Activated T-cell treated with anti-CD3 and anti-CD28 coated beads for 48 hours (primary cell): ENCODE measurements around the gene NRP1.
"Not testable (repeated sequence)": the region's sequence is repeated elsewhere in the genome, so short reads cannot be mapped to it uniquely, and the experiment has no call there.

Experiments used
- DNase-seq: peaks from one replicate; pipeline ENCODE4 v3.0.0-alpha.2; 2020; ENCODE audit warnings: low read depth

NRP1 gene

DNA sequence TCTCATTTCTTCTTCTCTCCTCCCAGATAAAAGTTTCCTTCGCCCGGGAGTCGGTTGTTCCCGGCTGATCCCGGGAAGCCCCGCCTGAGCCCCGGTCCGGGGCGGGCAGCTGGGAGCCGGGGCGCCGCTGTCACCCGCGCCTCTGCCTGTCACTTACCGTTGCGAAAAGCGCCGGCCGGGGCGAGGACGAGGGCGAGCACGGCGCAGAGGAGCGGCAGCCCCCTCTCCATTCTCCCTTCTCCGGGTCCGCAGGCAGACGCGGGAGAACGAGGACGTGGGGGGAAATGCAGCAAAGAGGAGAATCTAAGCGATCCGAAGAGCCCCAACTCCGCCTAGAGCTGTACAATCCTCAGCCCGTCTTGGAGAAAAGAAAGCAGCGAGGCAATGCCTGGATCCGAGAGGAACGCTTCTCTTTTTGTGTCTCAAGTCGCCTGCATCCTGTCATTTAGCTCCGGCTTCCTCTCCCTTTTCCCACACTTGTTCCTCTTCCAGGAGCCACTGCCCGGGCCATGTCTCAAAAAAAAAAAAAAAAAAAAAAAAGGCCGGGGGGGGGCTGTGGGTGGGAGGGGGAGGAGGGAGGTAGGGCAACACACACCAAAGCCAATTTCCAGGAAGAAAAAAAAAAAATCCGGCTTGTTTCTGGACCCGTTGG is at the start of gene NRP1:
NRP1 (minus strand) TSS at position 515 of the 652 bp plus-strand sequence; CDS start at position 230, 285 bp downstream.
- DNase-seq, result no peak

DNA sequence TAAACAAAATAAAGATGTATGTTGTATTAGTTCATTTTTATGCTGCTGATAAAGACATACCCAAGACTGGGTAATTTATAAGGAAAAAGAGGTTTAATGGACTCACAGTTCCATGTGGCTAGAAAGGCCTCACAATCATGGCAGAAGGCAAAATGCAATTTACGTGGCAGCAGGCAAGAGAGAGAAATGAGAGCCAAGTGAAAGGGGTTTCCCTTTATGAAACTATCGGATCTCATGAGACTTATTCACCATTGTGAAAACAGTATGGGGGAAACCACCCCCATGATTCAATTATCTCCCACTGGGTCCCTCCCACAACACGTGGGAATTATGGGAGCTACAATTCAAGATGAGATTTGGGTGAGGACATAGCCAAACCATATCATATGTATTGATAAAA is 49.7 kb upstream of the NRP1 start:
- not testable (repeated sequence) for DNase-seq

DNA sequence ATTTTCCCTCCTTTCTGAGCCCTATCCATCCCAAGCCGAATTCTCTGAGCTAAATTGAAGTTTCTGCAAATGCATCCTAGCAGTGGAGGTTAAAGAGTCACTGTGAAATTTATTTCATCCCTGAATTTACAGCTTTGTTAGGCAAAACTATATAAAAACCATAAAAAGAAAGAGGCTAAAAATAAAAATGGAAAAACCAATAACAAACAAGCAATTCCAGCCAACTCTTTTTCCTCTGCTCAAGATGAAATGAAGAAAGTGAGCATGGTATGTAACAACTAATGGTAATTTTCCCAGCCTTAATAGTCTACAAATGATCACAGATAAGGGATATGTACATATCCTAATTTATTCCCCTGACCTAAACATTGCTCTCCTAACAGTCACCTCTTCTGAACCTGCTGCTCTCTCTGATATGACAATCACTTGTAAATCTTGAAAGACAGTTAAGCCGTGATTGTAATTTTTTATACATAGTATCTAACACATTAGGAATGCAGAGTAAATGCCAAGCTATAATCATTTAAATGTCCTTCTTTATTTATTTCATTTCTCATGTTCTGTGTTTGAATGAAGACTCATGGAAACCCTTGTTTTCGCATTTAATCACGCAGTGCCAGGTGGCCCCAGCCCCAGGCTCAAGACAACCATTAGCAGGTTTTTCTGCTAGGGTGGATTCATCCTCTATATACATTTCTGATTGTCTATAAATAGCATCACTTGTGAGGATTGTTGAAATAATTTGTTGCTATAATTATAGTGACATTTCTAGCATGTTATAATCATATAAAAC is 48.6 kb upstream of the NRP1 start:
- DNase-seq, result no peak

DNA sequence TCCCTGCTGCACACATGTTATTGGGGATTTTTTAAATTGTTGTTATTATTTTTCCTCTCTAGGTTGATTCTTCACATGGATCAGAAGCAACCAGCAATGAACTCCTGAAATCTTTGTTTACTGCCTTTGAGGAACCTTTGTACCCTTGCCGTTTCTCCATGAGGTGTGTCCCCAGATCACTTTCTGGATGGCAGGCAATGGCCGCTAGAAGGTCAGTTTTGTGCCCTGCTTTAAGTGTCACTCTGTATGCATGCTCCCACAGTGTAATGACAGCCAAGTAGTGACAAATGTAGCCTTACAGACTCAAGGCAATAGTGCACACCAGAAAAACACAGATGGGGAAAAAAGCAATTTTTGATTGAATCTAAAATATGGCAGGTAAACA is 47.7 kb upstream of the NRP1 start:
- DNase-seq, result no peak

DNA sequence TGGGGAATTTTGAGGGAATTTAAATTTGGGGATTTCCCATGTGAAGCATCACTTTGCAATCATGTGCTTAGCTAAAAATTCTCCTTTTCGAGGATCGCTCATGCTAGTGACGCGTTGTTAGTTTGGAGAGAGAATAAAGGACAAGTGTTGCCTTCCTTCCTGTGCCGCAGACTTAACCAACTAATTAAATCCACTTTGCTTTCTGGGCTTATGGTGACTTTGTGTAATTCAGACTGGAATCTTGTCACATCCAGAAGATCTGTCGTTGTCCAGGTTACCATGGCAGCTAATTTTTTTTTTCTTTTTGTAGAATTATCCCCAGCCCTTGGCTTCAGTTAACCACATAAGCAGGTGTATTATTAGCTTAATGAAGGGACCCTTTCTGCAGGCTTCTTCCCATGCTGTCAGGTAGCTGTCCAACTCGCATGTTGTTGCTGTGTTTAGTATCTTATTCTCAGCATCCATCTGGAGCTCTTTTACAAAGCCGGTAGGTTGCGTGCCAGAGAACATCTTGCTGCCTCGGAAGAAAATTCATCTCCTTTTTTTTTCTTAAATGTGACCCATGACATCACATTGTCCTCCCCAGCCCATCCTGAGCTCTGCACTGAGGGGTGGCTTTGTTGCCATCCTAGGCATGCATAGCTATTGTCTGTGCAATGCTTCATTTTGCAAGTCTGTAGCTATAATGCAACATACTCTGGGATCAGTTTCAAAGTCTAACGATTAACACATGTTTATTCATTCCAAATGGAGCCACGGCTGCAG is 47.2 kb upstream of the NRP1 start:
- DNase-seq, result no peak

DNA sequence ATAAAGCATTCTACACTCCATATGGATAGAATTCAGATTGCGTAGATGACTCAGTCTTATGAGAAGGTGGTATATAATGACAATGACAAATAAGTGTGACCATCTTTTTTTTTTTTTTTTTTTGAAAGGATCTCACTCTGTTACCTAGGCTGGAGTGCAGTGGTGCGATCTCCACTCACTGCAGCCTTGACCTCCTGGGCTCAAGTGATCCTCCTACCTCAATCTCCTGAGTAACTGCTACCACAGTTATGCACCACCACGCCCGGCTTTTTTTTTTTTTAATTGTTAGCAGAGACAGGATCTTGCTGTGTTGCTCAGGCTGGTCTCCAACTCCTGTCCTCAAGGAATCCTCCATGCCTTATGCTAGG is 43.2 kb upstream of the NRP1 start:
- DNase-seq, result no peak

DNA sequence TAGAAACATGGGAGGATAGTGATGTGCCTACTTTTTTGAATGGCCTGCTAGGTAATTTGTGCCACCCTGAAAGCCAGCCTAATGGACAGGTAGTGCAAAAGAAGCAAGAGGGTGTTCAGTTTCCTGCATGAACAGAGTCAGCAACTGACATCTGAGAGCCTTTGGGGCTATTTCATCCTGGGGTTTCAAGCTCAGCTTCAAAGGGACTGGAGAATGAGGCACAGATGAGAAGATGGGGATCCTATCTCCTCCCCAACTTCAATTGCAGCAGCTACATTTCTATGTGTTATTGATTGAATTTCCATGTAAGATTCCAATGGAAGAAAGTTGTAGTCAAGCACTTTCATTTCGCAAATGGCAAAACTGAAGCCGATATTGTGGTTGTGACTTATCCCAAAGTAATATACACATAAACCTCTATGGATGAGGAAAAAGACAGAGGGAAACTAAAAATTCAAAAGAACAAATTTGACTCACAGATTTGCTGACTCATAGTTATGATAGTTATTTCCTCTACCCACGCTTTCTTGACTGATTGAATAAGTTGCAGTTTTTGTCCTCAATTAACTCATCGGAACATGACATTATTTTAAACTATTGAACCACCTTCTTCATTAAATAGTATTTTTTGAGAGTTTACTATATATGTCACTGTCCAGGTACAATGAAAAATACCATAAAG is 42.6 kb upstream of the NRP1 start:
- DNase-seq, result no peak

DNA sequence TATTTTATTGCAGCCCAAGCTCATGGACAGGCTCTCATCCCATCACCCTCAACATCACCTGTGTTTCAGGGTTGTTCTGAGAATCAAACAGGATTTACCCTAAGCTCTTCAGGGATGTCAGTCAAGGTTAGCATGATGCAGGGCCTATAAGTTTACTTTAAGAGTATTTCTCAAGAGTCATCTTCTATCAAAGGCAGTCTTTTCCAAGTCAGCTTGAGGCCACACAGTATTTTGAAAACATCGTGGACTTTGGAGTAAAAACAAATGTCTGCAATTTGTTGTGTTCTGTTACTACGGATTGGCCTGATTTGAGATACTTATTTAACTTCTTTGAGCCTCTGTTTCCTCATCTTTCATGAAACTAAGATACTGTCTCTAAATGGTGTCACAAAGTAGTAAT is 42.0 kb upstream of the NRP1 start:
- DNase-seq, result no peak

DNA sequence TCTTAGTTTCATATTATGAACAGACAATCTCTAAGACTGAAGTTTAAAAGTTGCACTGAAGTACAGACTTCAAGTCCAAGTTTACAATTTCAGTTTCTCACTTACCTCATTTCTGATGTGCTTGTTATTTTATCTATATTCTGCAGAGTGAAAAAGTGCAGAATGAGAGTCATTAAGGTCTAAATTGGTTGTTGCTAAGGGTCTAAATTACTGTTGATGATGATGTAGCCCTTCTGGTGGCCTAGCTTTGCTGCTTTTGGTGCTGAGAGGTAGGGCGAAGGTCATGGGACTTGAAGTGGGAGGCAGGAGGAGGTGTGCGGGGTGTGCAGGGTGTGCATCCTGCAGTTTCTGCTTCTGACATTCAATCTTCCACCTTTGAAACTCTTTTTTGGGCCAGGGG is 38.8 kb upstream of the NRP1 start:
- DNase-seq, result no peak

DNA sequence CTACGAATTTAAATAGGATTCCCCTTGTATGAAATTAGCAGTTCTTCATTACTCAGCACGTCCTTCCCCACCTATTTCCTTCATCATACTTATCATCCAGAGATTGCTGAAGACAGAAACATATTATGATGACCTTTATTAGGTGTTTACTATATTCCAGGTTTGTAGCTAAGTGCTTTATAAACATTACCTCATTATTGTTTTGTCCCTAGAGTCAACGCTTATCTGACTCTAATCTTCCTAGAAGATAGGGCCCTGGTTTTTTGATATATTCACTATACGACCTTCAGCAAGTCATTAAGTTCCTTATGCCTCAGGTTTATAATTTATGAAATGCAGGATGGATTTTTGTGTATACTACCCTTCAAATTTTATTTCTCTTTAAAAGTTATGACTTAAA is 36.8 kb upstream of the NRP1 start:
- DNase-seq, result no peak

DNA sequence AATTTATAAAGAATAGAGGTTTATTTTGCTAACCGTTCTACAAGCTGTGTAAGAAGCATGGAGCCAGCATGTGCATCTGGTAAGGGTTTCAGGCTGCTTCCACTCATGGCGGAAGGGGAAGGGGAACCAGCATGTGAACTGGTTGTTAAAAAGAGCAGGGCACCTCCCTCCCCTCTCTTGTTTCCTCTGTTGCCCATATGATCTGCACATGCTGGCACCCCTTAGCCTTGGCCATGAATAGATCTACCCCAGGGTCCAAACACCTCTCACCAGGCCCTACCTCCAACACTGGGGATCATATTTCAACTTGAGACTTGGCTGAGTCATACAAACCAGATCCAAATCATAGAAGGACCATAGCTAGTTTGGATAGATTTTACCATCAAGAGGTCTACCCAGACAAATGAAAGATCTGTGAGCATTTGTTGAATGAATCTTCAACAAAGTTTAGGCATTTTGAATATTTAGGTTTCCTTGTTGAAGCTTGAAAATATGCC is 36.0 kb upstream of the NRP1 start:
- no peak for DNase-seq

DNA sequence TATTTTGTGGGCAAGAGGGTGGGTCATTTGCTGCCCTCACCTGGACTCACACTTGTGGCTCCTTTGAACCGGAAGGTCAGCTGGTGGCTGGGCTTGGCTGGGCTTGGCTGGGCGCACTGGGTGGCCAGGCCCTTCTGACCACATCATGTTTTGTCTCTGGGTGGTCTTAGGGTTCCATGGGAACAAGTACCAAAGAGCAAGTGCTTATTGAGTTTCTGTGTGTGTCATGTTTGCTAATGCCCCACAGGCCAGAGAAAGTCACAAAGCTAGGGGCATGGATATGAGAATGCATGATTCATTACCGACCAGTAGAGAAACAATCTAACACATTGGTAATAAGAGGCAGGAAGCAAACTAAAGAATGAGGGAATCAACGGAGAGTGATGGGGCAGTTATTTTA is 33.6 kb upstream of the NRP1 start:
- DNase-seq, result no peak

DNA sequence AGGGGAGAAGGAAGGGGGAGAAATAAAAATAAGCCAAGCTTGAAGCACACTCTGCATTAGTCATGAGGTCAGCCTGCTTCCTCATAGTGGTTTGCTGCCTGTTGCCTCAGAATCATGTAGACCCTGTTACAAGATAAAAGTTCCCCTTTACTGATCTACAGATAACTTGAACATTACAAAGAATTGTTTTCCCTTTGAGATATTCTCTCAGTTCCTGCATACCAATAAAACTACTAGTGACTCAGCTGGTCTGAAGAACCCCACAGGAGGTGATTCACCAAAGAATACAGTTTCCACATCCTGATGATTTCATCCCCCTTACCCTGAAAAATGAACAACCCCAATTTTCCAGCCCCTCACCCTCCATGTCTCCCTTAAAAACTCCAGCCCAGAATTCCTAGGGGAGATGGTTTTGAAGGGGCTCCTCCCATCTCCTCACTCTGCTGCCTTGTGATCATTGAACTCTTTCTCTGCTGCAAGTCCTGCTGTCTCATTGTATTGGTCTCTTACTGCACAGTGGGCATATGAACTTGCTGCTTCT is 31.5 kb upstream of the NRP1 start:
- DNase-seq, result no peak

DNA sequence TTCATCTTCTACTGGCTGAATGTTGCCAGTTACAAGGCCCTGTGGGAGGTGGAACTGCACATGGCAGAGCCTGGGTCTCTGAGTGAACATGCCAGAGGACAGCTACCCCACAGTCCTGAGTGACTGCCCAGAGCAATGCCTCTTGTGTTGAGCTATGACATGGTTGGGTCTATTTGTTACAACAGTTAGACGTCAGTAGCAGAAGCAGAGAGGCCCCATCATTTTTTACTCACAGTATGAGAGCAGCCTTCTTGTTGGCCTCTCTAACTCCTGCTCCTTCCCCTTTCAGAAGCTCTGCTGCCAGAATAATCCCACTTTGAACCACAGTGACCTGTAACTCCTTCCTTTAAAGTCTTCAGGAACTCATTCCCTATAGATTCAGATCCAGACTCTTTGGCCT is 30.8 kb upstream of the NRP1 start:
- no peak for DNase-seq

DNA sequence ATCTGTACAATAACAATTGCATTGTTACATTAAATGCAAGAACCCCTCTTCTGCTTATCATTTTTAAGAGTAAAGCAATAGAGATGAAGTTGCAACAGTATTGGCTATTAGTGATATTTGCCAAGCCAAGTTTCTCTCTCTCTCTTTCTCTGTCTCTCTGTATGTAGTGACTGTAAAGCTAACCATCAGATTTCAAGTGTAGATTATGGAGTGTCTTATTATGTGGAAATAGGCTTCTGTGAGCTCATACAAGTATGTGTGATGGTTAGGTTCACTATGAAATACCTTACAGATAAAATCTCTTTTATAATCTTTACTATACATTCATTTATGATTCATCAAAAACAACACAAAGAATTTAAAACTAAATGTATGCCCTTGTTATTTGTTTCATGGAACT is 28.6 kb upstream of the NRP1 start:
- no peak for DNase-seq

DNA sequence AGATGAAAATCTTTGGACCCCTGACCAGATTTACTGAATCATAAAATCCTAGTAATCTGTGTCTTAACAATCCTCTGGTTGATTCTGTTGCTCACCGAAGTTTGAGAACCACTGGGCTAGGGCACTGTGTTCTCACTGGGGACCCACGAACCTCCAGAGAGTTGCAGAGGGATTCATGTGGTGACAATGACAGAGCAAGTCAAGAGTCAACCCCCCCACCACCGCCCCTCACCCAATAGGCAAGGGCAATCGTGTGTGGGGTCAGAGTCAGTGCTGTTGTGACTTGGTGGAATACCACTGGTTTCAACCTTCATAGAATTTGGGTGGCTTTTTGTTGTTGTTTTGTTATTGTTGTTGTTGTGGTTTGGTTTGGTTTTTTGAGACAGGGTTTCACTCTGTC is 23.5 kb upstream of the NRP1 start:
- DNase-seq, result no peak

DNA sequence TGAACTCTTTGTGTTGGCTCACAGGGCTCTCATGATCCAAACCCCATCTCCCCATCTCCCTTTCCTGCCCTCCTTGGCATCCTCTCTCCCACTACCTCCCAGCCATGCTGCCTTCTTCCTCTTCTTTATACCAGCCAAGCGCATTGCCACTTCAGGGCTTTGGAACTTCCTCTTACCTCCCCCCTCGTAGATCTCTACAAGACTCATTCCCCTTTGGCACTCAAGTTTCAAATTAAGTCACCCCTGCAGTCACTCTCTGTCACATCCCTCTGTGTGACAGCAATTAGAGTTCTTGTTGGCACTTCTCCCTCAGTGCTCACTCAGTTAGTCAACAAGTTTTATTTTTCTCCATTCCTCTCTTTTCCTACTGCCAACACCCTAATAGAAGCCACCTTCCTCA is 20.8 kb upstream of the NRP1 start:
- no peak for DNase-seq

DNA sequence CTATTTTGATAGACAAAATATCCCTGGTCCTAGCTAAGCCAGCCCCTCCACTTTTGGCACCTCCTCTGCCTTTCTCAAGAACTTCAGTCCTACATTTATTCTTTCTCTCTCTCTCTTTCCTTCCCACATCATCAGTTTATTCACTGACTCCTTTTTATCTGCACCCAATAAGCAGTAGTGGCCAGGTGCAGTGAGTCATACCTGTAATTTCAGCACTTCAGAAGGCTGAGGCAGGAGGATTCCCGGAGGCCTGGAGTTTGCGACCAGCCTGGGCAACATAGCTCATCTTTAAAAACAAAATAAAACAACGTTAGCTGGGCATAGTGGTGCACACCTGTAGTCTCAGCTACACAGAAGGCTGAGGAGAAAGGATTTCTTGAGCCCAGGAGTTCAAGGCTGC is 19.4 kb upstream of the NRP1 start:
- DNase-seq, result no peak

DNA sequence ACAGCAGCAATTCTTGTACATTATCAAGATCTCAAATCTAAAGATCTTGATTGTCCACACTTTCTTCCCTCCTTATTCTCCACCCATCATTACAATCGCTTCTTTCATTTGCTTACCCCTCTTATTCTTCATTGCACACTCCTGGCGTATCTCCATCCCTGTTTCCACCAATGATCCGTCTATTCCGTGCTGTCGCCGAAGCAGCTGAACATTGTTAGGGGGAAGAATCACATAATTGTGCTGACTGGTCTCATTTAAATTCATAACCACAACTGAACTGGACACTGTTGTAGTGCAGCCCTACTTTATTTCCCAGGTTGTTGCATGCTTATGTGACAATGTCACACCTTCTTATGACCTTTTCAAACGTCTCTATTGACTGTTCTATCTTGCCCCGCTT is 18.9 kb upstream of the NRP1 start:
- DNase-seq, result no peak

DNA sequence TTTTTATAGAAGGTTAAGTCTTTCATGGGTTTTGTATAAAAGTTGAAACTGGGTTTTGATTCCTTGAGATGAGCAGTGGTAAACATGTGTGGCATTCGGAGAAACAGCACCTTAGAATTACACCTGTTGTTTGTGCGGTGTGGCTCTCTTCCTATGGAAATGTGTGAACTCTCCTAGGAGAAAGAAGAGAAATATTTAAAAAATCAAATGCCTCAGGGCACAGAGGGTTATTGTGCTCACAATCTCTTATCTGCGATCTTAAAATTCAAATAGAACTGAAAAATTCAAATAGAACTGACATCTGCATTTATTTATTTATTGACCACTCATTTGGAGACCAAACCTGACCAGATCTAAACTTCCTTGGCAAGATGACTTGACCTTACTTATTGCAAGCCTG is 18.1 kb upstream of the NRP1 start:
- no peak for DNase-seq

DNA sequence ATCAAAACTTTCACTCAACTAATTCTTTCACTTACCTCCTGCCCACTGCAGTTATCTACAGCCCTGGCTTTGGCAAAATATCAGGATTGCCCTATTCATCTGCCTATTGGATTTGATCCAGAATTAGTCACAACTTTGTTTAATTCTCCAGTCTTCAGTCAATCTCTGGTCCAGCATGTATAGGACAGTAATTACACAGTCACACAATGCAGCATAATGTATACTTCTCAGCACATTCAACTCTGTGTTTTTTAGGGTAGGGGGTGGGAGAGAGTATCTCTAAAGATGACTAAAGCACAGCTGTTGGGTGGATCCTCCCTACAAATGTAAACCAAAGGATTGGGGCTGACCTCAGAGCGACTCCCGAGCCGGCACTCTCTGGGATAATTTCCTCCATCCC is 17.7 kb upstream of the NRP1 start:
- no peak for DNase-seq

DNA sequence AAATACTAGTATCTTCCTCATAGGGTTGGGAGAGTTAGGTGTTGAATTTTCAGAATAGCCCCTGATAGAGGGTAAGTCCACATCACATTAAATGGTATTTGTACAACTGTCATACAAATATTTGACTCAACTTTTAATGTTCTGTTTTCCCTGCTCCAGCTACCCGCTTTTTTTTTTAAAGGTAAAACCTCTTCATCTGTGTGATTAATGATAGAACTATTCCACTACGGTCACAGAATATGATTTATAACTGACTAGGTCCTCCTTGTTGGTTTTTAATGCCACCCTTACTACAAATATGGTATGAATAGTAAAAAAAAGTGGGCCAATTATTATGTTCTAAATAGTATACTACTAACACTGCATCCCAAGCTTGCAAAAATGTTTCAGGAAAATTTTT is 15.6 kb upstream of the NRP1 start:
- no peak for DNase-seq
